Measurements from ENCODE around the gene FCHSD2. TPM values are rescaled to one million over a fixed set of nuclear protein-coding genes. Genes with fewer than 3 reads are reported as not detected.
"Not testable (repeated sequence)": the region's sequence is repeated elsewhere in the genome, so short reads cannot be mapped to it uniquely, and the experiment has no call there.

The FCHSD2 gene
- total and polyA plus RNA-seq, 9 donors, result 18.6 to 68.5 (median 53.8) TPM

DNA sequence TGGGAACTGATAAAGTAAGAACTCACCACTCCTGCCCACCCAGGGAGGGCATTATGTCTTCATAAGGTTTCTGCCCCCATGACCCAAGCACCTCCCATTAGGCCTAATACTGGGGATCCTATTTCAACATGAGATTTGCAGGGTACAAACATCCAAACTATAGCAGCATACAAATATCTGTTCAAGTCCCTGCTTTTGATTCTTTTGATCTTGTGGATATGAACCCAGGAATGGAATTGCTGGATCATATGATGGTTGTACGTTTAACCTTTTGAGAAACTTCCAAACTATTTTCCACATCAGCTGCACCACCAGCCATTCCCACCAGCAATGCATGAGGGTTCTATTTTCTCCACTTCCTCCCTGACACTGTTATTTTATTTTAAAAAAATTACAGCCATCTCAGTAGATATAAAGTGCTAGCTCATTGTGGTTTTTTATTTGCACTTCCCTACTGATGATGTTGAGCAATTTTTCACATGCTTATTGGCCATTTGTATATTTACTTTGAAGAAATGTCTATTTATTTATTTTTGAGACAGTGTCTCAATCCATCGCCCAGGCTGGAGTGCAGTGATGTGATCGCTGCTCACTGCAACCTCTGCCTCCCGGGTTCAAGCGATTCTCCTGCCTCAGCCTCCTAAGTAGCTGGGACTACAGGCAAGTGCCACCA is 335.0 kb downstream of the FCHSD2 start:
- no peak for TF ChIP-seq EP300 (IDR thresholded peaks at IDR 0.05)
- TF ChIP-seq, protein P1, sequence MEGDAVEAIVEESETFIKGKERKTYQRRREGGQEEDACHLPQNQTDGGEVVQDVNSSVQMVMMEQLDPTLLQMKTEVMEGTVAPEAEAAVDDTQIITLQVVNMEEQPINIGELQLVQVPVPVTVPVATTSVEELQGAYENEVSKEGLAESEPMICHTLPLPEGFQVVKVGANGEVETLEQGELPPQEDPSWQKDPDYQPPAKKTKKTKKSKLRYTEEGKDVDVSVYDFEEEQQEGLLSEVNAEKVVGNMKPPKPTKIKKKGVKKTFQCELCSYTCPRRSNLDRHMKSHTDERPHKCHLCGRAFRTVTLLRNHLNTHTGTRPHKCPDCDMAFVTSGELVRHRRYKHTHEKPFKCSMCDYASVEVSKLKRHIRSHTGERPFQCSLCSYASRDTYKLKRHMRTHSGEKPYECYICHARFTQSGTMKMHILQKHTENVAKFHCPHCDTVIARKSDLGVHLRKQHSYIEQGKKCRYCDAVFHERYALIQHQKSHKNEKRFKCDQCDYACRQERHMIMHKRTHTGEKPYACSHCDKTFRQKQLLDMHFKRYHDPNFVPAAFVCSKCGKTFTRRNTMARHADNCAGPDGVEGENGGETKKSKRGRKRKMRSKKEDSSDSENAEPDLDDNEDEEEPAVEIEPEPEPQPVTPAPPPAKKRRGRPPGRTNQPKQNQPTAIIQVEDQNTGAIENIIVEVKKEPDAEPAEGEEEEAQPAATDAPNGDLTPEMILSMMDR (IDR thresholded peaks at IDR 0.05), result no peak
- Histone ChIP-seq H3K27me3 (no peaks in the 10 kb centered on the region), H3K4me3 (no peak overlapping the region), H3K4me1 (ENCODE audit: insufficient read depth) (no peaks in the 10 kb centered on the region), H3K9me3 (no peaks in the 10 kb centered on the region), H3K36me3 (no peaks in the 10 kb centered on the region), H3K27ac (no peak overlapping the region)
- no peak for DNase-seq
- intact Hi-C loops (cut with DNase I), result no loop called here
- WGBS, 3 donors, result 69 to 78% (median 74%) methylated on average over 5 of the region's 5 CpGs

DNA sequence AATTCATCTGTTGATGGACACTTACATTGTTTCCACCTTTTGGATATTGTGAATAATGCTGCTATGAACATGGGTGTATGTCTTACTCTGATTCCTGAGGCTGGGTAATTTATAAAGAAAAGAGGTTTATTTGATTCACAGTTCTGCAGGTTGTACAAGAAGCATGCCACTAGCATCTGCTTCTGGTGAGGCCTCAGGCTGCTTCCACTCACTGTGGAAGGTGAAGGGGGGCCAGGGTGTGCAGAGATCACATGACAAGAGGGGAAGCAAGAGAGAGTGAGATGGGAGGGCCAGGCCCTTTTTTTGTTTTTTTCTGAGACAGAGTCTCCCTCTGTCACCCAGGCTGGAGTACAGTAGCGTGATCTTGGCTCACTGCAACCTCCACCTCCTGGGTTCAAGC is 335.7 kb downstream of the FCHSD2 start:
- H3K9me3 ChIP-seq; H3K4me3 ChIP-seq; H3K4me1 ChIP-seq (ENCODE audit: insufficient read depth); H3K27me3 ChIP-seq; H3K27ac ChIP-seq; intact Hi-C loops (cut with DNase I); DNase-seq; H3K36me3 ChIP-seq: not testable (repeated sequence)
- WGBS, 3 donors, result 92 to 100% (median 100%) methylated on average over 1 of the region's 1 CpG

DNA sequence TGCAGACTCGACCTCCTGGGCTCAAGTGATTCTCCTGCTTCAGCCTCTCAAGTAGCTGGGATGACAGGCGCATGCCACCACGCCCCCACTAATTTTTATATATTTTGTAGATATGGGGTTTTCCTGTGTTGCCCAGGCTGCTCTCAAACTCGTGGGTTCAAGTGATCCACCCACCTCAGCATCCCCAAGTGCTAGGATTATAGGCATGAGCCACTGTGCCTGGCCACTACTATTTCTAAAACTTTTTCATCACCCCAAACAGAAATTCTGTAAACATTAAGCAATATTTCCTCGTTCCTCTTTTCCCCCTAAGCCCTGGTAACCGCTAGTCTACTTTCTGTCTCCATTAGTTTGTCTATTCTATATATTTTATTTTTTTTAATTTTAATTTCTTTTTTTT is 336.9 kb downstream of the FCHSD2 start:
- TF ChIP-seq, protein P1 (IDR thresholded peaks at IDR 0.05), result no peak
- TF ChIP-seq POLR2A (IDR thresholded peaks at IDR 0.05) (no peak), EP300 (IDR thresholded peaks at IDR 0.05) (no peak)
- Histone ChIP-seq H3K36me3 (no peaks in the 10 kb centered on the region), H3K9me3 (no peaks in the 10 kb centered on the region), H3K4me1 (ENCODE audit: insufficient read depth) (no peaks in the 10 kb centered on the region), H3K27me3 (no peaks in the 10 kb centered on the region), H3K27ac (no peak overlapping the region), H3K4me3 (no peak overlapping the region)
- no peak for DNase-seq
- WGBS, 3 donors, result 84 to 87% (median 86%) methylated on average over 6 of the region's 6 CpGs
- intact Hi-C loops (cut with DNase I), result no loop called here

DNA sequence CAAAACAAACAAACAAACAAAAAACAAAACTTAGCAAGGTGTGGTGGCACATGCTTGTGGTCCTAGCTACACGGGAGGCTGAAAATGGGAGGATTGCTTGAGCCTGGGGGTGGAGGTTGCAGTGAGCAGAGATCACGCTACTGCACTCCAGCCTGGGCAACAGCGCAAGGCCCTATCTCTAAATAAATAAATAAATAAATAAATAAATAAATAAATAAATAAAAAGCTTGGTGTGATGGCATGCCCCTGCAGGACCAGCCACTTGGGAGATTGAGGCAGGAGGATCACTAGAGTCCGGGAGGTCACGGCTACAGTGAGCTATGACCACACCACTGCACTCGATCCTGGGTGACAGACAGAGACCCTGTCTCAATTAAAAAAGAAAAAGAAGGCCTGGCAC is 339.3 kb downstream of the FCHSD2 start:
- Histone ChIP-seq H3K36me3 (no peaks in the 10 kb centered on the region), H3K4me1 (ENCODE audit: insufficient read depth) (no peaks in the 10 kb centered on the region), H3K4me3 (no peak overlapping the region), H3K27ac (no peak overlapping the region), H3K27me3 (no peaks in the 10 kb centered on the region), H3K9me3 (no peaks in the 10 kb centered on the region)
- TF ChIP-seq, protein P1 (IDR thresholded peaks at IDR 0.05), result no peak
- TF ChIP-seq POLR2A (IDR thresholded peaks at IDR 0.05), result no peak
- no peak for TF ChIP-seq EP300 (IDR thresholded peaks at IDR 0.05)
- WGBS, 3 donors, result 76 to 95% (median 84%) methylated on average over 6 of the region's 6 CpGs
- intact Hi-C loops (cut with DNase I), result no loop called here
- DNase-seq, result no peak

DNA sequence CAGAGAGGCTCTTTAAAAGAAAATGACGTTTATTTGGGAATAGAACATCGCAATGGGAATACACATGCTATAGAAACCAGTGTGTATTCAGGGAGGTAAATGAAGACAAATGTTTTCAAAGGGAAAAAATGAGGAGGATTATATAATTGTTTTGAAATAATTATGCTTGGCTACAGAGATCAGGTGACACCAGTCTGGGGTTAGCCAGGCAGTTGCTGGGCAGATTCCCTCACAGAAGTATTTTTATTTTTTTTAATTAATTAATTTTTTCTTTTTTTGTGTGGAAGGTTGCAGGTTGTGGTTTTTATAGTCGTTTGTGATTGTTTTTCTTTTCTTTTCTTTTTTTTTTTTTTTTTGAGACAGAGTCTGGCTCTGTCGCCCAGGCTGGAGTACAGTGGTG is 342.7 kb downstream of the FCHSD2 start:
- DNase-seq, result no peak
- 32 to 47% (median 45%) methylated on average over 4 of the region's 4 CpGs for WGBS, 3 donors
- no peak overlapping the region for H3K4me3 ChIP-seq
- H3K27me3 ChIP-seq, result no peaks in the 10 kb centered on the region
- no peaks in the 10 kb centered on the region for H3K36me3 ChIP-seq
- intact Hi-C loops (cut with DNase I), result loop anchor here in 1 of 4 donors (5.0 kb wide), 1 partner anchor 72 kb away; no protein-coding TSS in a partner anchor
- H3K9me3 ChIP-seq, result no peaks in the 10 kb centered on the region
- no peaks in the 10 kb centered on the region for H3K4me1 ChIP-seq (ENCODE audit: insufficient read depth)
- no peak overlapping the region for H3K27ac ChIP-seq
- TF ChIP-seq POLR2A (IDR thresholded peaks at IDR 0.05) (no peak), EP300 (IDR thresholded peaks at IDR 0.05) (no peak)
- TF ChIP-seq, protein P1 (IDR thresholded peaks at IDR 0.05), result no peak
